ENCODE measurements around the gene CNTN1. TPM values are rescaled to one million over a fixed set of nuclear protein-coding genes. Genes with fewer than 3 reads are reported as not detected.

The CNTN1 gene
- total and polyA plus RNA-seq, 2 of the 13 experiments (the other 11 are each of a cell fraction or from before 2014, with no cell fraction given) = 0.01 to 0.07 TPM

DNA sequence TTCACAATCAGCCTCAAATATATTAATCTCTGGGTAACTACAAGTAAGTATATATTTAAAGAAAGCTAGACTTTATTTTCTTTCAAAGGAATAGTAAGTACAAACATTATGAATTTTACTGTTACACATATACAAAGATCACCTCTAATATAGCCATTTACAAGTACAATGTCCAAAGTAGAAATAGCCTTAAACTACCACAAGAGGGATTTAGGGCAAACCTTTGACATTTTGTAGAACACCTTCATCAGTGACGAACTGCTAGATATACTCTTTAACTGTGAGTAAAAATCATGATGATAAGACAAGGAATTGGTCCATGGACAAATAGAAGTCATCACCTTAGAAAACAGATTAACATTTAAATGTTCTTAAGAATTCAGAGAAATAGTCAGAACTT, 69.8 kb downstream of the CNTN1 start:
- no peak for FAIRE-seq
- TF ChIP-seq MAFF (IDR thresholded peaks at IDR 0.05; ENCODE audit: low read depth, low read length) (no peak), ZKSCAN1 (IDR thresholded peaks at IDR 0.05; ENCODE audit: low read length) (no peak), ZNF678 (CRISPR knock-in tag; IDR thresholded peaks at IDR 0.05) (no peak), TCF7L2 (IDR thresholded peaks at IDR 0.05; ENCODE audit: low read depth, low read length) (no peak), ZNF333 (CRISPR knock-in tag; IDR thresholded peaks at IDR 0.05; ENCODE audit: borderline replicate concordance) (no peak), ELF1 (CRISPR knock-in tag; IDR thresholded peaks at IDR 0.05) (no peak), HNRNPL (IDR thresholded peaks at IDR 0.05; ENCODE audit: low read depth, low read length) (no peak), NPAS2 (CRISPR knock-in tag; IDR thresholded peaks at IDR 0.05; ENCODE audit: borderline replicate concordance) (no peak), ZNF773 (CRISPR knock-in tag; IDR thresholded peaks at IDR 0.05; ENCODE audit: borderline replicate concordance) (no peak), ZNF274 (CRISPR knock-in tag; IDR thresholded peaks at IDR 0.05) (no peak)
- TF ChIP-seq, protein P1, sequence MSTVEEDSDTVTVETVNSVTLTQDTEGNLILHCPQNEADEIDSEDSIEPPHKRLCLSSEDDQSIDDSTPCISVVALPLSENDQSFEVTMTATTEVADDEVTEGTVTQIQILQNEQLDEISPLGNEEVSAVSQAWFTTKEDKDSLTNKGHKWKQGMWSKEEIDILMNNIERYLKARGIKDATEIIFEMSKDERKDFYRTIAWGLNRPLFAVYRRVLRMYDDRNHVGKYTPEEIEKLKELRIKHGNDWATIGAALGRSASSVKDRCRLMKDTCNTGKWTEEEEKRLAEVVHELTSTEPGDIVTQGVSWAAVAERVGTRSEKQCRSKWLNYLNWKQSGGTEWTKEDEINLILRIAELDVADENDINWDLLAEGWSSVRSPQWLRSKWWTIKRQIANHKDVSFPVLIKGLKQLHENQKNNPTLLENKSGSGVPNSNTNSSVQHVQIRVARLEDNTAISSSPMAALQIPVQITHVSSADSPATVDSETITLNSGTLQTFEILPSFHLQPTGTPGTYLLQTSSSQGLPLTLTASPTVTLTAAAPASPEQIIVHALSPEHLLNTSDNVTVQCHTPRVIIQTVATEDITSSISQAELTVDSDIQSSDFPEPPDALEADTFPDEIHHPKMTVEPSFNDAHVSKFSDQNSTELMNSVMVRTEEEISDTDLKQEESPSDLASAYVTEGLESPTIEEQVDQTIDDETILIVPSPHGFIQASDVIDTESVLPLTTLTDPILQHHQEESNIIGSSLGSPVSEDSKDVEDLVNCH (CRISPR knock-in tag; IDR thresholded peaks at IDR 0.05) = no peak
- TF ChIP-seq, protein P2, sequence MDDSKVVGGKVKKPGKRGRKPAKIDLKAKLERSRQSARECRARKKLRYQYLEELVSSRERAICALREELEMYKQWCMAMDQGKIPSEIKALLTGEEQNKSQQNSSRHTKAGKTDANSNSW (CRISPR knock-in tag; IDR thresholded peaks at IDR 0.05; ENCODE audit: borderline replicate concordance) = no peak
- TF ChIP-seq, protein P3, sequence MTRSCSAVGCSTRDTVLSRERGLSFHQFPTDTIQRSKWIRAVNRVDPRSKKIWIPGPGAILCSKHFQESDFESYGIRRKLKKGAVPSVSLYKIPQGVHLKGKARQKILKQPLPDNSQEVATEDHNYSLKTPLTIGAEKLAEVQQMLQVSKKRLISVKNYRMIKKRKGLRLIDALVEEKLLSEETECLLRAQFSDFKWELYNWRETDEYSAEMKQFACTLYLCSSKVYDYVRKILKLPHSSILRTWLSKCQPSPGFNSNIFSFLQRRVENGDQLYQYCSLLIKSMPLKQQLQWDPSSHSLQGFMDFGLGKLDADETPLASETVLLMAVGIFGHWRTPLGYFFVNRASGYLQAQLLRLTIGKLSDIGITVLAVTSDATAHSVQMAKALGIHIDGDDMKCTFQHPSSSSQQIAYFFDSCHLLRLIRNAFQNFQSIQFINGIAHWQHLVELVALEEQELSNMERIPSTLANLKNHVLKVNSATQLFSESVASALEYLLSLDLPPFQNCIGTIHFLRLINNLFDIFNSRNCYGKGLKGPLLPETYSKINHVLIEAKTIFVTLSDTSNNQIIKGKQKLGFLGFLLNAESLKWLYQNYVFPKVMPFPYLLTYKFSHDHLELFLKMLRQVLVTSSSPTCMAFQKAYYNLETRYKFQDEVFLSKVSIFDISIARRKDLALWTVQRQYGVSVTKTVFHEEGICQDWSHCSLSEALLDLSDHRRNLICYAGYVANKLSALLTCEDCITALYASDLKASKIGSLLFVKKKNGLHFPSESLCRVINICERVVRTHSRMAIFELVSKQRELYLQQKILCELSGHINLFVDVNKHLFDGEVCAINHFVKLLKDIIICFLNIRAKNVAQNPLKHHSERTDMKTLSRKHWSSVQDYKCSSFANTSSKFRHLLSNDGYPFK (CRISPR knock-in tag; IDR thresholded peaks at IDR 0.05; ENCODE audit: borderline replicate concordance) = no peak
- TF ChIP-seq, protein P4, sequence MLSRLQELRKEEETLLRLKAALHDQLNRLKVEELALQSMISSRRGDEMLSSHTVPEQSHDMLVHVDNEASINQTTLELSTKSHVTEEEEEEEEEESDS (CRISPR knock-in tag; IDR thresholded peaks at IDR 0.05; ENCODE audit: borderline replicate concordance) = no peak
- TF ChIP-seq, protein P5, sequence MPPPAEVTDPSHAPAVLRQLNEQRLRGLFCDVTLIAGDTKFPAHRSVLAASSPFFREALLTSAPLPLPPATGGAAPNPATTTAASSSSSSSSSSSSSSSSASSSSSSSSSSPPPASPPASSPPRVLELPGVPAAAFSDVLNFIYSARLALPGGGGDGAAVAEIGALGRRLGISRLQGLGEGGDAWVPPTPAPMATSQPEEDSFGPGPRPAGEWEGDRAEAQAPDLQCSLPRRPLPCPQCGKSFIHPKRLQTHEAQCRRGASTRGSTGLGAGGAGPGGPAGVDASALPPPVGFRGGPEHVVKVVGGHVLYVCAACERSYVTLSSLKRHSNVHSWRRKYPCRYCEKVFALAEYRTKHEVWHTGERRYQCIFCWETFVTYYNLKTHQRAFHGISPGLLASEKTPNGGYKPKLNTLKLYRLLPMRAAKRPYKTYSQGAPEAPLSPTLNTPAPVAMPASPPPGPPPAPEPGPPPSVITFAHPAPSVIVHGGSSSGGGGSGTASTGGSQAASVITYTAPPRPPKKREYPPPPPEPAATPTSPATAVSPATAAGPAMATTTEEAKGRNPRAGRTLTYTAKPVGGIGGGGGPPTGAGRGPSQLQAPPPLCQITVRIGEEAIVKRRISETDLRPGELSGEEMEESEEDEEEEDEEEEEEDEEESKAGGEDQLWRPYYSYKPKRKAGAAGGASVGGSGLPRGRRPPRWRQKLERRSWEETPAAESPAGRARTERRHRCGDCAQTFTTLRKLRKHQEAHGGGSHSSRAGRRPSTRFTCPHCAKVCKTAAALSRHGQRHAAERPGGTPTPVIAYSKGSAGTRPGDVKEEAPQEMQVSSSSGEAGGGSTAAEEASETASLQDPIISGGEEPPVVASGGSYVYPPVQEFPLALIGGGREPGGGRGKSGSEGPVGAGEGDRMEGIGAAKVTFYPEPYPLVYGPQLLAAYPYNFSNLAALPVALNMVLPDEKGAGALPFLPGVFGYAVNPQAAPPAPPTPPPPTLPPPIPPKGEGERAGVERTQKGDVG (CRISPR knock-in tag; IDR thresholded peaks at IDR 0.05; ENCODE audit: borderline replicate concordance) = no peak
- TF ChIP-seq, protein P6, sequence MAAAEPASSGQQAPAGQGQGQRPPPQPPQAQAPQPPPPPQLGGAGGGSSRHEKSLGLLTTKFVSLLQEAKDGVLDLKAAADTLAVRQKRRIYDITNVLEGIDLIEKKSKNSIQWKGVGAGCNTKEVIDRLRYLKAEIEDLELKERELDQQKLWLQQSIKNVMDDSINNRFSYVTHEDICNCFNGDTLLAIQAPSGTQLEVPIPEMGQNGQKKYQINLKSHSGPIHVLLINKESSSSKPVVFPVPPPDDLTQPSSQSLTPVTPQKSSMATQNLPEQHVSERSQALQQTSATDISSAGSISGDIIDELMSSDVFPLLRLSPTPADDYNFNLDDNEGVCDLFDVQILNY (CRISPR knock-in tag; conservative IDR thresholded peaks at IDR 0.05) = no peak

More for the DNA sequence above, 69.8 kb downstream of the CNTN1 start:
- Histone ChIP-seq H3K79me2 (ENCODE audit: insufficient read depth, low read length) (no peaks in the 10 kb centered on the region), H2AFZ (ENCODE audit: low read length) (no peak overlapping the region), H3K27me3 (ENCODE audit: control insufficient read depth in 1 of 2, insufficient read depth in 2 of 2, low read length in 2 of 2) (no peaks in the 10 kb centered on the region), H3K4me2 (ENCODE audit: low read depth, low read length) (no peak overlapping the region), H3K9ac (ENCODE audit: insufficient read depth, low read depth, low read length) (no peak overlapping the region), H3K36me3 (replicated peaks in 1 of 2; ENCODE audit: control insufficient read depth in 1 of 2, insufficient read depth in 2 of 2, low read length in 2 of 2) (no peaks in the 10 kb centered on the region), H3K9me3 (ENCODE audit: low read length) (no peaks in the 10 kb centered on the region), H4K20me1 (ENCODE audit: insufficient read depth, low read length) (no peaks in the 10 kb centered on the region), H3K4me1 (ENCODE audit: insufficient read depth, low read length) (no peaks in the 10 kb centered on the region), H3K4me3 (replicated peaks in 1 of 3; ENCODE audit: insufficient read depth in 1 of 3, low read depth in 2 of 3, low read length in 3 of 3) (no peak overlapping the region), H3K27ac (ENCODE audit: extremely low read length, insufficient read depth, low read length) (no peak overlapping the region)
- DNase-seq (ENCODE audit: low spot score) = no peak
- no peak for ATAC-seq
- in situ Hi-C loops (cut with HindIII; ENCODE audit: extremely low pct_ligation_motif_present, low pct_unique_long_range_greater_than_20kb) (no loop called here), intact Hi-C loops (cut with micrococcal nuclease; ENCODE audit: unreplicated experiment) (no loop called here)
- POLR2A ChIA-PET = no interaction called here
- CTCF ChIA-PET (ENCODE audit: low intra/inter-chr PET ratio, low total read pairs) = no interaction called here
- 0% methylated on average over 1 of the region's 1 CpG for WGBS (ENCODE audit: low lambda C conversion rate)
- BruUV-seq (replicated peaks) = no TSS peak

Data from HepG2 (cell line).